GM12874 (cell line): ENCODE measurements around the gene CAMTA1.

Experiments used
- TF ChIP-seq, protein P1 (sequence below): IDR thresholded peaks from 2 replicates; pipeline ENCODE4 v1.5.1; 2011; ENCODE audit warnings: low read depth, mild to moderate bottlenecking, control low read depth, low read length, moderate library complexity; ENCODE audit not compliant: insufficient read depth

CAMTA1 gene

DNA sequence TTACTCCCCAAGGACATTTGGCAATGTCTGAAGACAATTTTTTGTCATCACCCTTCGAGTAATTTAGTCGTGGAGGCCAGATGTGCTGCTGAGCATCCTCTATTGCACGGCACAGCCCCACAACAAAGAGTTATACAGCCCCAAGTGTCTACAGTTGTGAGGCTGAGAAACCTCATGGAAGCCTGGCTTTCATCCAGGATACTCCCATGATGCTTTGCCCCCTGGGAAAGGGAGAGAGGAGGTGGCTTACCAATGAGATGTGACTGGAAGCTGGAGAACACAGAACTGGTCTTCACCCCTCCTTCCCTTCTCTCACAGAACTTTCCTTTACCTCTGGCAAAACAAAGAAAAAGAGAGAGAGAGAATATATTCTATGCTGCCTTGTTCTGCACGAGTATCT lies 834.9 kb downstream of the CAMTA1 start:
- TF ChIP-seq, protein P1, sequence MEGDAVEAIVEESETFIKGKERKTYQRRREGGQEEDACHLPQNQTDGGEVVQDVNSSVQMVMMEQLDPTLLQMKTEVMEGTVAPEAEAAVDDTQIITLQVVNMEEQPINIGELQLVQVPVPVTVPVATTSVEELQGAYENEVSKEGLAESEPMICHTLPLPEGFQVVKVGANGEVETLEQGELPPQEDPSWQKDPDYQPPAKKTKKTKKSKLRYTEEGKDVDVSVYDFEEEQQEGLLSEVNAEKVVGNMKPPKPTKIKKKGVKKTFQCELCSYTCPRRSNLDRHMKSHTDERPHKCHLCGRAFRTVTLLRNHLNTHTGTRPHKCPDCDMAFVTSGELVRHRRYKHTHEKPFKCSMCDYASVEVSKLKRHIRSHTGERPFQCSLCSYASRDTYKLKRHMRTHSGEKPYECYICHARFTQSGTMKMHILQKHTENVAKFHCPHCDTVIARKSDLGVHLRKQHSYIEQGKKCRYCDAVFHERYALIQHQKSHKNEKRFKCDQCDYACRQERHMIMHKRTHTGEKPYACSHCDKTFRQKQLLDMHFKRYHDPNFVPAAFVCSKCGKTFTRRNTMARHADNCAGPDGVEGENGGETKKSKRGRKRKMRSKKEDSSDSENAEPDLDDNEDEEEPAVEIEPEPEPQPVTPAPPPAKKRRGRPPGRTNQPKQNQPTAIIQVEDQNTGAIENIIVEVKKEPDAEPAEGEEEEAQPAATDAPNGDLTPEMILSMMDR: no peak

DNA sequence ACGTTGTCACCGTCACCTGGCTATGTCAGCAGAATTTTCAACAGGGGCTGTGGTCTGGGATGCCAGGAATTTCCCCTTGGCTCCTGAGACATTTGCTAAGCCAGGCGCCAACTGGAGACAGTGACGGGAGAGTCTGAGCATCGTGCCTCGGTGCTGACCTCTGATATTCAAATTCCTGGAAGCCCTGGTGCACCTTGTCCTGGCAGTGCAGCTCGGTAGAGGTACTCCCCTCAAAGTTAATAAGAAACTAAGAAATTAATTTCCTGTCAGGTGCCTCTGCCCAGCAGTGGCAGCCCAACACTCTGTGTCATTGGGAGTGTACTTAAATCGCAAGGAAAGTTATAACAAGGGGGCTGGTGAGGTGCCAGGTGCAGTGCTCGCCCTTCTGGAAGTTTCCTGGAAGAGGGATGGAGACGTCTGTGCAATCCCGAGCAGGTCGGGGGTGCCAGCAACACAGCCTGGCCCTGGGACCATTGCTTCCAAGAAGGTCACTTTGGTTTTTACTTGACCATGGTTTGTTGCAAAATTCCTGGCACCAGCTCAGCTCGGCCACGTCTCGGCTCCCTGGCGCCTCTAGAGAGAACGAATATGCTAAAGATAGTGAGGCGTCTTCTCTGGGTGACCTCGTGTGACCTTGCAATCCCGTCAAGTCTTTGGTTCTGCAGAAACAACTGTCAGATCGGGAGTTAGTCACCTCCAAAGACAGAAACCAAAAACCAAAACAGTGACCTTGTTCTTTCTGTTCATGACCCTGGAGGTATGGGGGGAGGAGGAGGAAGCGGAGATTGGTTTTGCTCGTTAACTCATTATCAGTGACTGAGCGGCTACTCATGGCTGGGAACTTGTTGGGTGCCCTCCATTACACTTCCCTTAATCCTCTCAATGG lies 836.3 kb downstream of the CAMTA1 start:
- TF ChIP-seq, protein P1: no peak

DNA sequence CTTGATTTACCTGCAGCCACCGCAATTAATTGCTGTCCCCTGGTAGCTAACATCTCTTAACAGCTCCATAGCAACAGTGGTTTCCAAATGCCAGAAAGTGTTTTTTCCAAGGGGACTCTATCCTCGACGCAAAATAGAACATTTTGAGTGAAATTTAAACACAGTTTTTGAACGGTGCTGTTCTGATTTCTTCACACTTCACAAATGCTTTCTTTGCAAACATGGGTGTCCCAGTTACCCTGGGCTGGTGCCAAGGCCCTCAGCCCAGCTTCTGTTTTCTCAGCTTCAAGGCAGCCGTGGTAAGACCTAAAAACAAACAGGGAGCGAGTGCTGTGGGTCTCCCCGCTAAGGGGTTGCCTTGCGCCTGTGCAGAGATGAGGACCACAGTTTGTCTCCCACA lies 838.6 kb downstream of the CAMTA1 start:
- TF ChIP-seq, protein P1: no peak

DNA sequence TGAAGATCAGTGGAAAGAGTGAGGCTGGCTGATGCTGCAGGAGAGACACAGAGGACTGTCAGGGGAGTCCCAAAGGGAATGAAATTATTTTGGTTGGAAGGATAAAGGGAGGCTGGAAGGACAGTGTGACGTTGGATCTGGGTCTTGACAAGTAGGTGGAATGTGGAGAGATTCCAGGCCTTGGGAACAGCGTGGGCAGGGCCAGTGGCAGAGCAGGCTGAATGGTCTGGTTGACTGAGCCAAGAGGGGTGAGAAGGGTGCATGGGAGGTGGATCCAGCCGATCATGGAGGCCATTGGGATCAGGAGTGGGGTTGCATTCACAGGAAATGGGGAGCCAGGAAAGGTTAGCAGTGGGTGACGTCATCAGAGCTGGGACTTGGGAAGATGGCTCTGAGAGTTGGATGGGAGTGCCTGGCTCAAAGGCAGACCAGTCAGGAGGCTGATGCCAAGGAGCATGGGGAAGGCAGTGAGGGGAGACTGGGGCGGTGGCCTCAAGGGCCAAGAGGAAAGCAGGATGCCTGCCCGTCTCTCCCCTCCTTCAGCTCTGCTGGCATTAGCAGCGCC lies 839.6 kb downstream of the CAMTA1 start:
- TF ChIP-seq, protein P1: no peak

DNA sequence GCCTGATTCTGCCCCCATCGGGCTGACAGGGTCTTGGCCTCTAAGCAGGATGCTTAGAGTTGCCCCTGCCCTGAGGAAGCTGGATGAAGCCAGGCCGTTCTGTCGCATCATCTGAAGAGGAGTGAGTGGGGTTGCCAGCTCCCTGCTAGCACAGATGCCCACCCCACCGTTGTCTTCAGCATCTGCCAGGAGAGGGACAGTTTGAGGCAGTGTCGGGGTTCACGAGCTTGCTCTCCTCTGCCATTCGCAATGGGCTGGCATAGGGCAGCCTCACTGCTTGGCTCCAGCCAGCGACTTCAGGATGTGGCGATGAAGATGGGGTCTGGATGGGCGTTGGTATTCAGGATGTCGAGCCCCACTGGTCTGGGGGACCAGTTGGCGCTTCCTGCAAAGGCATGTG lies 840.1 kb downstream of the CAMTA1 start:
- TF ChIP-seq, protein P1: no peak

DNA sequence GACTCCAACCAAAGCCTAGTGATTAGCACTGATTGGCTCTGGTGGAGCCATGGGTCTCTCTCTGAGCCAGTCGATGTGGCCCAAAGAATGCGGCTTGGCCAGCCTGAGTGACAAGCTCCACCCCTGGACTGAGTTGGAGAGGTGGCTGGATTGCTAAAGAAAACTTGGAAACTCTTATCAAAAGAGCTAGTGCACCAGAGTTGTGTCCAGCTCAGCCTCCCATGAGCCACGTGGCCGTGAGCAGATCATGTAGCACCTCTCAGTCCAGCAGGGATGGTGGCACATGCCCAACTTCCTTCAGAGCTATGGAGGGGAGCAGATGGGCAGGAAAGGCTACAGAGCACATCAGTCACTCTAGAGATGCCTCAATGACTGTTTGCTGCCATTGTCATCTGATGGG lies 843.0 kb downstream of the CAMTA1 start:
- TF ChIP-seq, protein P1: no peak

DNA sequence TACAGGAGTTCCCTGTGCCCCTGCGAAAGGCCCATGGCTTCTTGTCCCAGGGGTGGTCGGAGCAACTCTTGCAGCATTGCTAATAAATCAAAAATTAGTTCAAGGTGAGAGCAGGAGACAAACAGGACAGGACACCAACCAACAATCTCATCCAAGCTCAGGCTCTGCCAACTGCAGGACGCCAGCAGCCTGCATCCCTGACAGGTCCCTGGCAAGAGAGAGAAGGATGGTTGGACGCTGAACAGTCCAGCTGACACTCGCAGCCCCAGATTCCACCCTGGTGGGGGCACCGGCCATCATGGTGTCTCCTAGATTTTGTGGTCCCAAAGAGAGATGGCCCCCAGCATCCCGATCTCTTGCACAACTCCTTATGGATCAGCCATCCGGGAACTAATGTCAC lies 843.8 kb downstream of the CAMTA1 start:
- TF ChIP-seq, protein P1: no peak
